ENCODE data around the gene PERM1. TPM values are rescaled to one million over a fixed set of nuclear protein-coding genes. Genes with fewer than 3 reads are reported as not detected.

PERM1 gene
- total RNA-seq, 1 experiment from 2014 or later: not detected

GRCh38 chr1:999725-1000356, 17.9 kb upstream of the PERM1 start, which contains the start of gene HES4:
HES4 (minus strand) TSS chr1:1000097; CDS start chr1:999973, 124 bp downstream.
- H3K4me3 Mint-ChIP-seq: peak within 1 kb of the TSS; percentile 70
- POLR2A ChIA-PET: interaction anchor here (1.6 to 2.9 kb wide), 2 partner anchors 20 to 41 kb away, joined by 3 to 11 read pairs; partner anchors contain the start of gene AGRN
- CTCF ChIA-PET: interaction anchor here (0.6 to 4.1 kb wide), 9 partner anchors 14 to 130 kb away, joined by 3 to 47 read pairs (median 5); partner anchors contain the start of genes AGRN, ISG15 and PERM1
- H3K36me3 Mint-ChIP-seq: no peaks in the 10 kb centered on the region
- no peaks in the 10 kb centered on the region for H3K9me3 Mint-ChIP-seq
- DNase-seq (ENCODE audit: low spot score): peak; percentile 92
- peak within 1 kb of the TSS; percentile 92; the same call in 1 of the 2 replicates for H3K27ac Mint-ChIP-seq
- H3K4me1 Mint-ChIP-seq: peaks cover 10% of the 10 kb centered on the region
- peak; percentile 51 for ATAC-seq
- peaks cover 76% of the 10 kb centered on the region for H3K27me3 Mint-ChIP-seq (ENCODE audit: low read depth)
- TF ChIP-seq PRDM15 (CRISPR knock-in tag; IDR thresholded peaks at IDR 0.05) (peak; percentile 62), NR2C2 (CRISPR knock-in tag; IDR thresholded peaks at IDR 0.05) (no peak), PREB (CRISPR knock-in tag; IDR thresholded peaks at IDR 0.05; ENCODE audit: borderline replicate concordance) (no peak), EMX1 (CRISPR knock-in tag; IDR thresholded peaks at IDR 0.05) (no peak), CREM (CRISPR knock-in tag; IDR thresholded peaks at IDR 0.05) (no peak), SP1 (CRISPR knock-in tag; conservative IDR thresholded peaks at IDR 0.05) (peak; percentile 74; the same call in 1 of the 2 replicates), FOXP1 (CRISPR knock-in tag; IDR thresholded peaks at IDR 0.05; ENCODE audit: borderline replicate concordance) (0 out of 2 replicates have a peak, but pooled peaks have one; percentile 1), ERG (CRISPR knock-in tag; IDR thresholded peaks at IDR 0.05) (no peak), ESRRA (CRISPR knock-in tag; IDR thresholded peaks at IDR 0.05; ENCODE audit: borderline replicate concordance) (no peak), CDX4 (CRISPR knock-in tag; IDR thresholded peaks at IDR 0.05; ENCODE audit: borderline replicate concordance) (no peak), TCF7 (CRISPR knock-in tag; IDR thresholded peaks at IDR 0.05; ENCODE audit: low read depth) (no peak), FOXP4 (CRISPR knock-in tag; IDR thresholded peaks at IDR 0.05) (no peak), ARID4B (CRISPR knock-in tag; IDR thresholded peaks at IDR 0.05; ENCODE audit: borderline replicate concordance) (no peak), ATF6 (CRISPR knock-in tag; IDR thresholded peaks at IDR 0.05) (no peak), USF2 (CRISPR knock-in tag; IDR thresholded peaks at IDR 0.05) (no peak), NFYB (CRISPR knock-in tag; conservative IDR thresholded peaks at IDR 0.05; ENCODE audit: low read depth) (peak; percentile 52), ZNF512 (CRISPR knock-in tag; IDR thresholded peaks at IDR 0.05; ENCODE audit: borderline replicate concordance) (no peak)

All from WTC11 (cell line).